GM23338 (cell line): Measurements from ENCODE around the gene COBLL1.

Experiments
- CREB1 ChIP-seq: fragments of 250-450 bp; sonication (Bioruptor Pico); IDR thresholded peaks from 2 replicates; pipeline ENCODE4 v1.5.0; 2020; ENCODE audit warnings: low read depth, mild to moderate bottlenecking, moderate library complexity
- EZH2 ChIP-seq: fragments of 200-600 bp; sonication (generic); IDR thresholded peaks from one replicate; pipeline ENCODE4 v1.8.0; 2017; ENCODE audit warnings: antibody characterized with exemption, mild to moderate bottlenecking, low read depth; ENCODE audit not compliant: unreplicated experiment
- EZH2phosphoT487 ChIP-seq: fragments of 200-600 bp; sonication (generic); IDR thresholded peaks from one replicate; pipeline ENCODE4 v1.8.1; 2018; ENCODE audit warnings: antibody characterized with exemption; ENCODE audit not compliant: unreplicated experiment
- NANOG ChIP-seq: IDR thresholded peaks from 2 replicates; pipeline ENCODE4 v1.6.1; 2016; ENCODE audit warnings: antibody characterized with exemption, borderline replicate concordance
- POLR2AphosphoS5 ChIP-seq: IDR thresholded peaks from 2 replicates; pipeline ENCODE4 v1.6.1; 2016; ENCODE audit warnings: antibody characterized with exemption, low read depth
- TF ChIP-seq, protein P1 (sequence below), 2 experiments: fragments of 200-600 bp in 1 of 2; sonication (generic) in 1 of 2; conservative IDR thresholded peaks; 2 replicates each; pipeline versions ENCODE4 v1.5.1 to v1.6.1; 2016 to 2017; ENCODE audit warnings: antibody characterized with exemption in 2 of 2, low read depth in 2 of 2, mild to moderate bottlenecking in 2 of 2, moderate library complexity in 1 of 2
- TF ChIP-seq, protein P2 (sequence below): IDR thresholded peaks from one replicate; pipeline ENCODE4 v1.6.1; 2018; ENCODE audit warnings: antibody characterized with exemption; ENCODE audit not compliant: unreplicated experiment

DNA sequence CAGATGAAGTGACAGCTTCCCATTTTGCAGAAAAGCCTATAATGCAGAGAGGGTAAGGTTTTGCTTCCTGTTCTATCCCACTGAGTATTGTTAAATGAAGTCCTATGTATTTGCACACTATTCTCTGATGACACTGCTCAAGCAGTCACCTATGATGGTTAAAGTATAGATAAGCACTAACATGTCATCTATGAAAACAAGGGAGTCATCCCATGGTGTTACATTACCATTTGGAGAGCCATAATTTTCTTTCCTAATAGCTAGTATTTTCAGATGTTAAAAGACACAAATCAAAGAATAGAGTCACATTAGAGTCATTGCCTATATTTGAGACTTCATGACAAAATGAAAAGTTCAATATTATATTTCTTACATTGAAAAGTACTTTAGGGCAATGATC lies 177.6 kb downstream of the COBLL1 start:
- TF ChIP-seq, protein P1, sequence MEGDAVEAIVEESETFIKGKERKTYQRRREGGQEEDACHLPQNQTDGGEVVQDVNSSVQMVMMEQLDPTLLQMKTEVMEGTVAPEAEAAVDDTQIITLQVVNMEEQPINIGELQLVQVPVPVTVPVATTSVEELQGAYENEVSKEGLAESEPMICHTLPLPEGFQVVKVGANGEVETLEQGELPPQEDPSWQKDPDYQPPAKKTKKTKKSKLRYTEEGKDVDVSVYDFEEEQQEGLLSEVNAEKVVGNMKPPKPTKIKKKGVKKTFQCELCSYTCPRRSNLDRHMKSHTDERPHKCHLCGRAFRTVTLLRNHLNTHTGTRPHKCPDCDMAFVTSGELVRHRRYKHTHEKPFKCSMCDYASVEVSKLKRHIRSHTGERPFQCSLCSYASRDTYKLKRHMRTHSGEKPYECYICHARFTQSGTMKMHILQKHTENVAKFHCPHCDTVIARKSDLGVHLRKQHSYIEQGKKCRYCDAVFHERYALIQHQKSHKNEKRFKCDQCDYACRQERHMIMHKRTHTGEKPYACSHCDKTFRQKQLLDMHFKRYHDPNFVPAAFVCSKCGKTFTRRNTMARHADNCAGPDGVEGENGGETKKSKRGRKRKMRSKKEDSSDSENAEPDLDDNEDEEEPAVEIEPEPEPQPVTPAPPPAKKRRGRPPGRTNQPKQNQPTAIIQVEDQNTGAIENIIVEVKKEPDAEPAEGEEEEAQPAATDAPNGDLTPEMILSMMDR (conservative IDR thresholded peaks at IDR 0.05; ENCODE audit: low read depth in 2 of 2) = no peak
- TF ChIP-seq POLR2AphosphoS5 = no peak
- TF ChIP-seq EZH2 = no peak
- no peak for TF ChIP-seq EZH2phosphoT487
- no peak for TF ChIP-seq CREB1 (CRISPR knock-in tag)
- TF ChIP-seq, protein P2, sequence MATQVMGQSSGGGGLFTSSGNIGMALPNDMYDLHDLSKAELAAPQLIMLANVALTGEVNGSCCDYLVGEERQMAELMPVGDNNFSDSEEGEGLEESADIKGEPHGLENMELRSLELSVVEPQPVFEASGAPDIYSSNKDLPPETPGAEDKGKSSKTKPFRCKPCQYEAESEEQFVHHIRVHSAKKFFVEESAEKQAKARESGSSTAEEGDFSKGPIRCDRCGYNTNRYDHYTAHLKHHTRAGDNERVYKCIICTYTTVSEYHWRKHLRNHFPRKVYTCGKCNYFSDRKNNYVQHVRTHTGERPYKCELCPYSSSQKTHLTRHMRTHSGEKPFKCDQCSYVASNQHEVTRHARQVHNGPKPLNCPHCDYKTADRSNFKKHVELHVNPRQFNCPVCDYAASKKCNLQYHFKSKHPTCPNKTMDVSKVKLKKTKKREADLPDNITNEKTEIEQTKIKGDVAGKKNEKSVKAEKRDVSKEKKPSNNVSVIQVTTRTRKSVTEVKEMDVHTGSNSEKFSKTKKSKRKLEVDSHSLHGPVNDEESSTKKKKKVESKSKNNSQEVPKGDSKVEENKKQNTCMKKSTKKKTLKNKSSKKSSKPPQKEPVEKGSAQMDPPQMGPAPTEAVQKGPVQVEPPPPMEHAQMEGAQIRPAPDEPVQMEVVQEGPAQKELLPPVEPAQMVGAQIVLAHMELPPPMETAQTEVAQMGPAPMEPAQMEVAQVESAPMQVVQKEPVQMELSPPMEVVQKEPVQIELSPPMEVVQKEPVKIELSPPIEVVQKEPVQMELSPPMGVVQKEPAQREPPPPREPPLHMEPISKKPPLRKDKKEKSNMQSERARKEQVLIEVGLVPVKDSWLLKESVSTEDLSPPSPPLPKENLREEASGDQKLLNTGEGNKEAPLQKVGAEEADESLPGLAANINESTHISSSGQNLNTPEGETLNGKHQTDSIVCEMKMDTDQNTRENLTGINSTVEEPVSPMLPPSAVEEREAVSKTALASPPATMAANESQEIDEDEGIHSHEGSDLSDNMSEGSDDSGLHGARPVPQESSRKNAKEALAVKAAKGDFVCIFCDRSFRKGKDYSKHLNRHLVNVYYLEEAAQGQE = no peak
- TF ChIP-seq NANOG = no peak
